ENCODE results near the gene TCP11L2.
"Not testable (repeated sequence)": the region's sequence is repeated elsewhere in the genome, so short reads cannot be mapped to it uniquely, and the experiment has no call there.

TCP11L2 gene

DNA sequence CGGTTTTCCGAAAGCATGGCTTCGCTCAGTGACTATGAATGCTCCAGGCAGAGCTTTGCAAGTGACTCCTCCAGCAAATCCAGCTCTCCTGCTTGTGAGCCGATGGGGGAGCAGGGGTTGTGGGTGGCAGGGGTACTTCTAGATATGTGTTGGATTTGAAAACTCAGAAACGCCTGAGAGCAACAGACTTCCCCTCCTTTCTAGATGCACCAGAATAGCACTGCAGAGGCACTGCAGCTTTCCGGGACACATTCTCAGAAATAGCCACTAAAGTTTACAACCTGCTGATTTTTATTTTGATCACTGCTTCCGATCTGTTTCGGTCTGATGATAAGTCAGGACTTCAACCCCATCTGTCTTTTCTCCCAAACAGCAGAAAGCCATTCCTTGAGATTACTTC, 8.6 kb downstream of the TCP11L2 start:
- no peak overlapping the region for H3K4me3 ChIP-seq (ENCODE audit: low read length)
- DNase-seq (ENCODE audit: low read depth) = no peak
- TF ChIP-seq, protein P1, sequence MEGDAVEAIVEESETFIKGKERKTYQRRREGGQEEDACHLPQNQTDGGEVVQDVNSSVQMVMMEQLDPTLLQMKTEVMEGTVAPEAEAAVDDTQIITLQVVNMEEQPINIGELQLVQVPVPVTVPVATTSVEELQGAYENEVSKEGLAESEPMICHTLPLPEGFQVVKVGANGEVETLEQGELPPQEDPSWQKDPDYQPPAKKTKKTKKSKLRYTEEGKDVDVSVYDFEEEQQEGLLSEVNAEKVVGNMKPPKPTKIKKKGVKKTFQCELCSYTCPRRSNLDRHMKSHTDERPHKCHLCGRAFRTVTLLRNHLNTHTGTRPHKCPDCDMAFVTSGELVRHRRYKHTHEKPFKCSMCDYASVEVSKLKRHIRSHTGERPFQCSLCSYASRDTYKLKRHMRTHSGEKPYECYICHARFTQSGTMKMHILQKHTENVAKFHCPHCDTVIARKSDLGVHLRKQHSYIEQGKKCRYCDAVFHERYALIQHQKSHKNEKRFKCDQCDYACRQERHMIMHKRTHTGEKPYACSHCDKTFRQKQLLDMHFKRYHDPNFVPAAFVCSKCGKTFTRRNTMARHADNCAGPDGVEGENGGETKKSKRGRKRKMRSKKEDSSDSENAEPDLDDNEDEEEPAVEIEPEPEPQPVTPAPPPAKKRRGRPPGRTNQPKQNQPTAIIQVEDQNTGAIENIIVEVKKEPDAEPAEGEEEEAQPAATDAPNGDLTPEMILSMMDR (conservative IDR thresholded peaks at IDR 0.05; ENCODE audit: low read length) = no peak

GRCh38 chr12:106313413-106313812, 10.9 kb downstream of the TCP11L2 start:
- not testable (repeated sequence) for H3K4me3 ChIP-seq (ENCODE audit: low read length)

GRCh38 chr12:106315523-106315922, 13.0 kb downstream of the TCP11L2 start:
- DNase-seq (ENCODE audit: low read depth) = no peak
- TF ChIP-seq, protein P1 (conservative IDR thresholded peaks at IDR 0.05; ENCODE audit: low read length) = no peak
- no peak overlapping the region for H3K4me3 ChIP-seq (ENCODE audit: low read length)

More at GRCh38 chr12:106313413-106313812, 10.9 kb downstream of the TCP11L2 start:
- DNase-seq (ENCODE audit: low read depth) = not testable (repeated sequence)

DNA sequence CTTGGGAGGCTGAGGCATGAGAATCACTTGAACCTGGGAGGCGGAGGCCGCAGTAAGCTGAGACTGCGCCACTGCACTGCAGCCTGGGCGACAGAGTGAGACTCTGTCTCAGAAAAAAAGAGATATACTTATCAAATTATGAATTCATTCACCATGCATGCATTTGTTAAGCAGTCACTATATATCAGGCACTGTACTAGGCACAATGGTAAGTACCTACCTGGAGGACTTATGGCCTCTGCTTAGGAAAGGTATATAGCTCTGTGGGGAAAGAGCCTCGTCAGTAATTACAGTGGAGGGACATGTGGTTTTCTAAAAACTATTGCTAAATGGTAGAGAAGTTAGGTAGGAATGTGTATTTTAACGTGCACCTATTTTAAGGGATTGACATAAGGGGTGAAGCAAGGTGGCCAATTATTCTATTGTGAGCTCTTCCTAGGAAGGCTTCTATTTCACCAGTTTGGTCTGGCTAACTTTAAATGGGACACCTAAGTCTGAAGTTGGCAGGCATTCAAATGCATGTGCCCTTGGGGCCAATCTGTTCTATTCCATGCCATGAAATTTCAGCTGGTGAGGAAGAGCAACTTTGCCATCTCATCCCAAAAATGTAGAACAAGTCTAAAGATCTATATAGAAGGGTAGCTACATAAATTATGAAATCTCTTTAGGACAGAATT, 15.0 kb downstream of the TCP11L2 start:
- no peak for DNase-seq (ENCODE audit: low read depth)
- TF ChIP-seq, protein P1 (conservative IDR thresholded peaks at IDR 0.05; ENCODE audit: low read length) = no peak
- no peak overlapping the region for H3K4me3 ChIP-seq (ENCODE audit: low read length)

DNA sequence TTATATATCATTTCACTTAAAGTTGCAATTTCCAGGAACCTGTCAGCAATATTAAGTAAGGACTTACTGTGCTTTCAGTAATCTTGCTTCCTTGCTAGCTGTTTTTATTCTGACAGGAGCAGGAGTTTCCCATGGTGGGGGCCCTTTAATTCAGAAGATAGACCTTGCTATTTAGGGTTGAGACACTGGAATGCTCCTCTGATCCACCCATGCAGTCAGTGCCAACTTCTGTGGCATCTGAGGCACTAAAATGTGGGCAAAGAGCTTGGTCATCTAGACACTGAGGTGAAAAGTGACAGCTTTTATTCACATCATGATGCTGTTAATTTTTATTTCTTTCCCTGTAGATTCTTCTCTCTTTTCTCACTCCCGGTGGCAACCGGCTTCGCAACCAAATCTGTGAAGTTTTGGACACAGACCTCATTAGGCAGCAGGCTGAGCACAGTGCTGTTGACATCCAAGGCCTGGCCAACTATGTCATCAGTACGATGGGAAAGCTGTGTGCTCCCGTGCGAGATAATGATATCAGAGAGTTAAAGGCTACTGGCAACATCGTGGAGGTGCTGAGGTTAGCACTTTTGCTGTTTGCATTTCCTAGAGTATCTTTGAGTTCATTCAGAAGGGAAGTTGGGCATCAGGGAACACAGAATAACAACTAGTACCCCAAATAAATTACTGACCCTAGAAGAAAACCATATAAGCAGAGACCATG, 18.8 kb downstream of the TCP11L2 start:
- no peak for DNase-seq (ENCODE audit: low read depth)
- TF ChIP-seq, protein P1 (conservative IDR thresholded peaks at IDR 0.05; ENCODE audit: low read length) = no peak
- no peak overlapping the region for H3K4me3 ChIP-seq (ENCODE audit: low read length)

DNA sequence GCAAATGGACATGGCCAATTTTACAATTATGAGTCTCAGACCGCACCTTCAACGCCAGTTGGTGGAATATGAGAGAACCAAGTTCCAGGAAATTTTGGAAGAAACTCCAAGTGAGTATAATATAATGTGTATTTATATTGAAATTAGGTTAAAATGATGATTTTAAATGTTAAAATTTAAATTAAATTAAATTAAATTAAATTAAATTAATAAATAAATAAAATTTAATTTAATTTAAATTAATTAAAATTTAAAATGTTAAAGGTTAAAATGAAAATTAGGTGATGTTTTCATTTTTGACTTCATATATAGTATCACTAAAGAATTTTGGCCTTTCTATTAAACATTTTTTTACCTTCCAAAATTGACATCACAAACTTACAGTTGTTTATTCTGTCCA, 21.0 kb downstream of the TCP11L2 start:
- TF ChIP-seq, protein P1 (conservative IDR thresholded peaks at IDR 0.05; ENCODE audit: low read length) = no peak
- no peak for DNase-seq (ENCODE audit: low read depth)
- no peak overlapping the region for H3K4me3 ChIP-seq (ENCODE audit: low read length)

GRCh38 chr12:106327309-106327869, 24.9 kb downstream of the TCP11L2 start:
- H3K4me3 ChIP-seq (ENCODE audit: low read length) = no peak overlapping the region
- no peak for DNase-seq (ENCODE audit: low read depth)
- TF ChIP-seq, protein P1 (conservative IDR thresholded peaks at IDR 0.05; ENCODE audit: low read length) = no peak
